Ovary (tissue), 3 donors: ENCODE data around the gene DNAJC7.

ENCODE experiments used
- CTCF ChIP-seq, 3 donors: fragments of 450-650 bp in 2 of 3; fragments of 200-600 bp in 1 of 3; IDR thresholded peaks; one replicate each; pipeline versions ENCODE4 v1.5.1 to v1.8.0; 2016 to 2022; ENCODE audit warnings: antibody characterized with exemption in 3 of 3, mild to moderate bottlenecking in 1 of 3
- POLR2A ChIP-seq: fragments of 450-650 bp; IDR thresholded peaks from one replicate; pipeline ENCODE4 v1.6.1; 2017; ENCODE audit warnings: antibody characterized with exemption, mild to moderate bottlenecking, moderate library complexity
- donor health status: DM: no; HTN: no; CAD: no.

- TF ChIP-seq CTCF (IDR thresholded peaks at IDR 0.05), result no peak
- no peak for TF ChIP-seq POLR2A
Observed at GRCh38 chr17:42002792-42003301, 14.4 kb downstream of the DNAJC7 start.
